Sigmoid colon (tissue), 4 donors: ENCODE data around the gene LIG3.

Source experiments
- EP300 ChIP-seq, 4 donors: sonication (generic); formaldehyde crosslinking; IDR thresholded peaks; one replicate each; pipeline ENCODE4 v1.6.1; 2017; ENCODE audit warnings: antibody characterized with exemption in 4 of 4
- TF ChIP-seq, protein P1 (sequence below), 4 experiments: fragments of 450-650 bp in 3 of 4; fragments of 200-600 bp in 1 of 4; IDR thresholded peaks; one replicate each; pipeline ENCODE4 v1.5.1; 2016 to 2019; ENCODE audit warnings: antibody characterized with exemption in 4 of 4, mild to moderate bottlenecking in 3 of 4, moderate library complexity in 2 of 4

DNA sequence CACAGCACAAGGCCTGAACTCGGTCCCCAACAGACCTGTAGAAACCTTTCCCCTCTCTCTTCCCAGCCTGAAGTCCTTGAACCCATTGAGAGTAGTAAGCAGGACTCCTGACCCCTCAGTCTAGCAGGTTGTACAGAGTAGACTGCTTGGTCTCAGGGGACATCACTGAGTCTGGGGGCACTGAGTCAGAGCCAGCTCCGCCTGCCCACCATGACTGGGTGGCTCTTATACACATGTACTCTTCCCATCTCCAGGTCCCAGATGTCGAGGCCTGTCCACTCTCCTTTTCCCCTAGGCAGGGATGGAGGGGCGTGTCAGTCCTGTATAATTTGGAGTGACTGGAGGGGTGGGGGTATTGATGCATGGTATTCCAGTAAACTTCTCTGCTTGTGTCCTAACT, 23.5 kb downstream of the LIG3 start:
- TF ChIP-seq, protein P1, sequence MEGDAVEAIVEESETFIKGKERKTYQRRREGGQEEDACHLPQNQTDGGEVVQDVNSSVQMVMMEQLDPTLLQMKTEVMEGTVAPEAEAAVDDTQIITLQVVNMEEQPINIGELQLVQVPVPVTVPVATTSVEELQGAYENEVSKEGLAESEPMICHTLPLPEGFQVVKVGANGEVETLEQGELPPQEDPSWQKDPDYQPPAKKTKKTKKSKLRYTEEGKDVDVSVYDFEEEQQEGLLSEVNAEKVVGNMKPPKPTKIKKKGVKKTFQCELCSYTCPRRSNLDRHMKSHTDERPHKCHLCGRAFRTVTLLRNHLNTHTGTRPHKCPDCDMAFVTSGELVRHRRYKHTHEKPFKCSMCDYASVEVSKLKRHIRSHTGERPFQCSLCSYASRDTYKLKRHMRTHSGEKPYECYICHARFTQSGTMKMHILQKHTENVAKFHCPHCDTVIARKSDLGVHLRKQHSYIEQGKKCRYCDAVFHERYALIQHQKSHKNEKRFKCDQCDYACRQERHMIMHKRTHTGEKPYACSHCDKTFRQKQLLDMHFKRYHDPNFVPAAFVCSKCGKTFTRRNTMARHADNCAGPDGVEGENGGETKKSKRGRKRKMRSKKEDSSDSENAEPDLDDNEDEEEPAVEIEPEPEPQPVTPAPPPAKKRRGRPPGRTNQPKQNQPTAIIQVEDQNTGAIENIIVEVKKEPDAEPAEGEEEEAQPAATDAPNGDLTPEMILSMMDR (IDR thresholded peaks at IDR 0.05) = no peak
- TF ChIP-seq EP300 (IDR thresholded peaks at IDR 0.05) = no peak
